Lung (tissue), 12 donors: Measurements from ENCODE around the gene ADGRD1. TPM values are rescaled to one million over a fixed set of nuclear protein-coding genes. Genes with fewer than 3 reads are reported as not detected.

Experiments used
- ATAC-seq: fragments of 200-7000 bp; cut with Tn5 transposase; one replicate; pipeline ENCODE4 v1.9.1; 2020; ENCODE audit warnings: moderate number of reproducible peaks; ENCODE audit not compliant: insufficient read depth, low FRiP score
- DNase-seq, 3 donors: peaks; one replicate each; pipeline ENCODE4 v3.0.0-alpha.2; 2013 to 2017
- H3K27ac ChIP-seq, 2 donors: one replicate each; pipeline ENCODE4 v1.5.1; 2013; ENCODE audit warnings: mild to moderate bottlenecking in 2 of 2, moderate library complexity in 2 of 2, control low read depth in 1 of 2, inconsistent platforms in 1 of 2, low read depth in 1 of 2, low read length in 1 of 2
- H3K27me3 ChIP-seq, 3 donors: one replicate each; pipeline ENCODE4 v1.5.1; 2013; ENCODE audit warnings: low read length in 2 of 3; ENCODE audit not compliant: control insufficient read depth in 3 of 3, insufficient read depth in 3 of 3
- H3K36me3 ChIP-seq, 4 donors: one replicate each; pipeline ENCODE4 v1.5.1; 2013; ENCODE audit warnings: low read length in 4 of 4, mild to moderate bottlenecking in 1 of 4, moderate library complexity in 1 of 4; ENCODE audit not compliant: control insufficient read depth in 4 of 4, insufficient read depth in 4 of 4
- H3K4me1 ChIP-seq, 5 donors: one replicate each; pipeline ENCODE4 v1.5.1; 2013; ENCODE audit warnings: low read length in 5 of 5, mild to moderate bottlenecking in 2 of 5, moderate library complexity in 1 of 5; ENCODE audit not compliant: control insufficient read depth in 5 of 5, insufficient read depth in 5 of 5
- H3K4me3 ChIP-seq: one replicate; pipeline ENCODE4 v1.5.1; 2013; ENCODE audit warnings: mild to moderate bottlenecking, control low read depth, moderate library complexity
- H3K9ac ChIP-seq, 2 donors: one replicate each; pipeline ENCODE4 v1.5.1; 2013; ENCODE audit warnings: low read length in 2 of 2, control low read depth in 1 of 2; ENCODE audit not compliant: insufficient read depth in 1 of 2
- H3K9me3 ChIP-seq, 4 donors: one replicate each; pipeline ENCODE4 v1.5.1; 2013; ENCODE audit warnings: low read length in 3 of 4, mild to moderate bottlenecking in 1 of 4, moderate library complexity in 1 of 4; ENCODE audit not compliant: control insufficient read depth in 4 of 4, insufficient read depth in 3 of 4
- WGBS, 2 donors: extraction: QIAGEN DNeasy Blood & Tissue Kit; methylation state at CpG; one replicate each; pipeline ENCODE4 v1.1.7; 2013; 5-methylcytosine and 5-hydroxymethylcytosine counted together
- polyA plus RNA-seq, 2 donors: library from polyadenylated mRNA; stranded (reverse); fragments of 200-250 nt; gene quantifications; one replicate each; pipeline ENCODE4 v1.2.1, GENCODE V29; 2013
- total RNA-seq, 2 donors: library from RNA; depleted of rRNA in 1 of 2; stranded (reverse); fragments of >200 nt in 1 of 2; gene quantifications; one replicate each; pipeline ENCODE4 v1.2.1, GENCODE V29; 2014 to 2021
- TF ChIP-seq, protein P1 (sequence below): IDR thresholded peaks from 2 replicates; pipeline ENCODE4 v1.5.1; 2012; ENCODE audit warnings: mild to moderate bottlenecking; ENCODE audit errors: control extremely low read depth, extremely low read depth
- donor health status: control.
- donor health status: control.
- donor health status: Bipolar disorder and iron deficiency.
- donor health status: healthy.
- donor health status: DM: yes; HTN: yes; CAD: no.

ADGRD1 gene
- total and polyA plus RNA-seq, 4 donors, result 23.5 to 85.6 (median 46.7) TPM

- WGBS, 2 donors, result 33 to 42% methylated on average over 11 of the region's 11 CpGs
- no peaks in the 10 kb centered on the region for H3K27me3 ChIP-seq
- no peak overlapping the region for H3K9ac ChIP-seq
- ATAC-seq (no peak), DNase-seq (peak; percentile 56 to 91 (median 83))
- H3K36me3 ChIP-seq, result no peaks in the 10 kb centered on the region
- H3K9me3 ChIP-seq, result no peaks in the 10 kb centered on the region
- no peak overlapping the region for H3K4me3 ChIP-seq
- TF ChIP-seq, protein P1, sequence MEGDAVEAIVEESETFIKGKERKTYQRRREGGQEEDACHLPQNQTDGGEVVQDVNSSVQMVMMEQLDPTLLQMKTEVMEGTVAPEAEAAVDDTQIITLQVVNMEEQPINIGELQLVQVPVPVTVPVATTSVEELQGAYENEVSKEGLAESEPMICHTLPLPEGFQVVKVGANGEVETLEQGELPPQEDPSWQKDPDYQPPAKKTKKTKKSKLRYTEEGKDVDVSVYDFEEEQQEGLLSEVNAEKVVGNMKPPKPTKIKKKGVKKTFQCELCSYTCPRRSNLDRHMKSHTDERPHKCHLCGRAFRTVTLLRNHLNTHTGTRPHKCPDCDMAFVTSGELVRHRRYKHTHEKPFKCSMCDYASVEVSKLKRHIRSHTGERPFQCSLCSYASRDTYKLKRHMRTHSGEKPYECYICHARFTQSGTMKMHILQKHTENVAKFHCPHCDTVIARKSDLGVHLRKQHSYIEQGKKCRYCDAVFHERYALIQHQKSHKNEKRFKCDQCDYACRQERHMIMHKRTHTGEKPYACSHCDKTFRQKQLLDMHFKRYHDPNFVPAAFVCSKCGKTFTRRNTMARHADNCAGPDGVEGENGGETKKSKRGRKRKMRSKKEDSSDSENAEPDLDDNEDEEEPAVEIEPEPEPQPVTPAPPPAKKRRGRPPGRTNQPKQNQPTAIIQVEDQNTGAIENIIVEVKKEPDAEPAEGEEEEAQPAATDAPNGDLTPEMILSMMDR, result no peak
- H3K4me1 ChIP-seq, result peaks cover 0 to 18% (median 7%) of the 10 kb centered on the region in 5 donors
- H3K27ac ChIP-seq, result no peak overlapping the region
Observed at GRCh38 chr12:130981074-130981742, 27.5 kb downstream of the ADGRD1 start.

GRCh38 chr12:130981911-130982310 is 28.2 kb downstream of the ADGRD1 start:
- no peaks in the 10 kb centered on the region for H3K27me3 ChIP-seq
- DNase-seq (no peak), ATAC-seq (no peak)
- H3K27ac ChIP-seq, result no peak overlapping the region
- WGBS, 2 donors, result 94 to 95% methylated on average over 12 of the region's 12 CpGs
- peaks cover 0 to 18% (median 7%) of the 10 kb centered on the region in 5 donors for H3K4me1 ChIP-seq
- H3K4me3 ChIP-seq, result no peak overlapping the region
- no peak overlapping the region for H3K9ac ChIP-seq
- H3K36me3 ChIP-seq, result no peaks in the 10 kb centered on the region
- TF ChIP-seq, protein P1, result no peak
- H3K9me3 ChIP-seq, result no peaks in the 10 kb centered on the region

GRCh38 chr12:130982565-130983225 is 29.0 kb downstream of the ADGRD1 start:
- Histone ChIP-seq H3K4me3 (no peak overlapping the region), H3K36me3 (peaks cover 0 to 2% (median 0%) of the 10 kb centered on the region in 4 donors), H3K27me3 (no peaks in the 10 kb centered on the region), H3K27ac (no peak overlapping the region), H3K9me3 (no peaks in the 10 kb centered on the region), H3K4me1 (peaks cover 0 to 18% (median 7%) of the 10 kb centered on the region in 5 donors), H3K9ac (no peak overlapping the region)
- ATAC-seq, result no peak
- TF ChIP-seq, protein P1, result no peak
- 64 to 68% methylated on average over 11 of the region's 11 CpGs for WGBS, 2 donors
- no peak for DNase-seq
